Measurements from ENCODE around the gene DPH1. TPM values are rescaled to one million over a fixed set of nuclear protein-coding genes. Genes with fewer than 3 reads are reported as not detected.

DPH1 gene
- total RNA-seq, 4 donors from 2014 or later = 23.5 to 33.7 (median 25.0) TPM

- TF ChIP-seq CTCF (IDR thresholded peaks at IDR 0.05; ENCODE audit: low read depth) = no peak
Measured at GRCh38 chr17:2055292-2056205, 25.6 kb downstream of the DPH1 start.

GRCh38 chr17:2056206-2057174 lies 26.5 kb downstream of the DPH1 start:
- no peak for TF ChIP-seq CTCF (IDR thresholded peaks at IDR 0.05; ENCODE audit: low read depth)

- TF ChIP-seq CTCF (IDR thresholded peaks at IDR 0.05; ENCODE audit: low read depth) = no peak
Measured at GRCh38 chr17:2057175-2057759, 27.3 kb downstream of the DPH1 start.

GRCh38 chr17:2057760-2058585 lies 28.0 kb downstream of the DPH1 start:
- no peak for TF ChIP-seq CTCF (IDR thresholded peaks at IDR 0.05; ENCODE audit: low read depth)

GRCh38 chr17:2058586-2059546 lies 28.9 kb downstream of the DPH1 start:
- TF ChIP-seq CTCF (IDR thresholded peaks at IDR 0.05; ENCODE audit: low read depth) = no peak
